MM.1S (cell line): Measurements from ENCODE around the gene CEMIP2.

ENCODE experiments used
- CTCF ChIP-seq: fragments of 300-600 bp; sonication (generic); IDR thresholded peaks from 2 replicates; pipeline ENCODE4 v1.5.1; 2016; ENCODE audit warnings: antibody characterized with exemption, low read length, mixed read lengths
- EZH2phosphoT487 ChIP-seq: fragments of 300-600 bp; sonication (generic); IDR thresholded peaks from 2 replicates; pipeline ENCODE4 v1.6.1; 2018; ENCODE audit warnings: antibody characterized with exemption, low read length

DNA sequence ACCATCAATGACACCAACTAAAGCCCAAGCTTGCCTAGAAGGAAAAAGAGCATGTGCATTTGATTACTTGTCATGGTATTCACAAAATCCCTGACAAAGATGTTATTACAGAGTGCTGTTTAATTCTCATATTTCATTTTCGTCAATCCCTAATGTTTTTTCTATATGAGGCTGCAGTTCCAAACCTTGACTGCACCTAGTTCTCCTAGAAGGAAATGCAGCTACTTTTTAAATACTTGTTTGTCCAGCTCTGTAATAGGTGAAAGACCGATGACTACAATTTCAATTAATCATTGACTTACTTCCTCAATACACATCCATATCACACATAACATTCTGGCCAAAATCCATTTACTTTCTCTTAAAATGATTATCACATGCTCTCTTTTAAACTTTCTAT is 28.1 kb downstream of the CEMIP2 start:
- no peak for TF ChIP-seq CTCF
- no peak for TF ChIP-seq EZH2phosphoT487
